ENCODE data around the gene IGLL1.
"Not testable (repeated sequence)": the region's sequence is repeated elsewhere in the genome, so short reads cannot be mapped to it uniquely, and the experiment has no call there.

DNA sequence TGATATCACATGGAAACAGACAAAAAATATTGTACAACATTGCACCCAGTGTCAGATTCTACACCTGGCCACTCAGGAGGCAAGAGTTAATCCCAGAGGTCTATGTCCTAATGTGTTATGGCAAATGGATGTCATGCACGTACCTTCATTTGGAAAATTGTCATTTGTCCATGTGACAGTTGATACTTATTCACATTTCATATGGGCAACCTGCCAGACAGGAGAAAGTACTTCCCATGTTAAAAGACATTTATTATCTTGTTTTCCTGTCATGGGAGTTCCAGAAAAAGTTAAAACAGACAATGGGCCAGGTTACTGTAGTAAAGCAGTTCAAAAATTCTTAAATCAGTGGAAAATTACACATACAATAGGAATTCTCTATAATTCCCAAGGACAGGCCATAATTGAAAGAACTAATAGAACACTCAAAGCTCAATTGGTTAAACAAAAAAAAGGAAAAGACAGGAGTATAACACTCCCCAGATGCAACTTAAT is 36.5 kb downstream of the IGLL1 start:
- TF ChIP-seq, protein P1, sequence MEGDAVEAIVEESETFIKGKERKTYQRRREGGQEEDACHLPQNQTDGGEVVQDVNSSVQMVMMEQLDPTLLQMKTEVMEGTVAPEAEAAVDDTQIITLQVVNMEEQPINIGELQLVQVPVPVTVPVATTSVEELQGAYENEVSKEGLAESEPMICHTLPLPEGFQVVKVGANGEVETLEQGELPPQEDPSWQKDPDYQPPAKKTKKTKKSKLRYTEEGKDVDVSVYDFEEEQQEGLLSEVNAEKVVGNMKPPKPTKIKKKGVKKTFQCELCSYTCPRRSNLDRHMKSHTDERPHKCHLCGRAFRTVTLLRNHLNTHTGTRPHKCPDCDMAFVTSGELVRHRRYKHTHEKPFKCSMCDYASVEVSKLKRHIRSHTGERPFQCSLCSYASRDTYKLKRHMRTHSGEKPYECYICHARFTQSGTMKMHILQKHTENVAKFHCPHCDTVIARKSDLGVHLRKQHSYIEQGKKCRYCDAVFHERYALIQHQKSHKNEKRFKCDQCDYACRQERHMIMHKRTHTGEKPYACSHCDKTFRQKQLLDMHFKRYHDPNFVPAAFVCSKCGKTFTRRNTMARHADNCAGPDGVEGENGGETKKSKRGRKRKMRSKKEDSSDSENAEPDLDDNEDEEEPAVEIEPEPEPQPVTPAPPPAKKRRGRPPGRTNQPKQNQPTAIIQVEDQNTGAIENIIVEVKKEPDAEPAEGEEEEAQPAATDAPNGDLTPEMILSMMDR (IDR thresholded peaks at IDR 0.05) = not testable (repeated sequence)
- TF ChIP-seq SIN3A (IDR thresholded peaks at IDR 0.05; ENCODE audit: borderline replicate concordance, insufficient read depth, low read depth, low read length); POLR2AphosphoS5 (IDR thresholded peaks at IDR 0.05; ENCODE audit: low read depth, low read length): not testable (repeated sequence)

All from Panc1 (cell line).